Endothelial cell of umbilical vein (primary cell): ENCODE data around the gene KTN1. TPM values are rescaled to one million over a fixed set of nuclear protein-coding genes. Genes with fewer than 3 reads are reported as not detected.

Source experiments
- BruUV-seq: library from RNA; stranded (reverse); fragments of 400-500 nt; replicated peaks from 2 replicates; lab custom pipeline; 2021; lab: Mats Ljungman, UMichigan
- CTCF ChIA-PET: fragments of 300-600, 350-600 bp; sonication (Branson Sonifier 250); formaldehyde crosslinking; loops from one replicate; lab custom pipeline; 2021; ENCODE audit warnings: antibody characterized with exemption, inconsistent platforms; lab: Charles Lee
- POLR2A ChIA-PET: fragments of 300-600, 350-600 bp; sonication (Branson Sonifier 250); formaldehyde crosslinking; loops from one replicate; lab custom pipeline; 2021; ENCODE audit warnings: antibody characterized with exemption, inconsistent platforms; lab: Charles Lee
- DNase-seq: peaks from one replicate; pipeline ENCODE4 v3.0.0-alpha.2; 2011; ENCODE audit warnings: low read depth, low spot score
- FAIRE-seq: peaks from 2 replicates; lab custom pipeline; 2011; peaks lifted over from hg19 to GRCh38; lab: Jason Lieb, UNC
- H2AFZ ChIP-seq: 2 replicates; pipeline ENCODE4 v1.6.0; 2012; ENCODE audit warnings: low read depth, low read length, control low read depth, inconsistent platforms
- H3K27ac ChIP-seq: 2 replicates; pipeline ENCODE4 v1.5.1; 2011; ENCODE audit warnings: low read depth, mild to moderate bottlenecking, control low read depth, low read length, moderate library complexity; ENCODE audit not compliant: insufficient read depth
- H3K27me3 ChIP-seq, 2 experiments: 2 replicates each; pipeline versions ENCODE4 v1.6.0 to v1.6.1; 2011; ENCODE audit warnings: low read length in 2 of 2, mixed read lengths in 1 of 2; ENCODE audit not compliant: control insufficient read depth in 2 of 2, insufficient read depth in 2 of 2
- H3K36me3 ChIP-seq, 2 experiments: 2 replicates in 1 of 2; 3 replicates in 1 of 2; pipeline ENCODE4 v1.5.1; 2011; ENCODE audit warnings: low read length in 2 of 2, mild to moderate bottlenecking in 1 of 2, moderate library complexity in 1 of 2; ENCODE audit not compliant: control insufficient read depth in 2 of 2, insufficient read depth in 2 of 2; ENCODE audit errors: extremely low read depth in 1 of 2
- H3K4me1 ChIP-seq: 3 replicates; pipeline ENCODE4 v1.5.1; 2011; ENCODE audit warnings: mild to moderate bottlenecking, low read length; ENCODE audit not compliant: control insufficient read depth, insufficient read depth; ENCODE audit errors: extremely low read depth
- H3K4me2 ChIP-seq: 2 replicates; pipeline ENCODE4 v1.6.1; 2011; ENCODE audit warnings: low read length, control low read depth, mixed read lengths; ENCODE audit not compliant: insufficient read depth
- H3K4me3 ChIP-seq, 3 experiments: fragments of 200-600 bp in 1 of 3; sonication (generic), shearing (Covaris generic) in 1 of 3; replicated peaks in 1 of 3; 2 replicates each; pipeline ENCODE4 v1.5.1; 2011 to 2016; ENCODE audit warnings: control low read depth in 3 of 3, low read length in 3 of 3, mild to moderate bottlenecking in 2 of 3, inconsistent platforms in 1 of 3, low read depth in 1 of 3, moderate library complexity in 1 of 3; ENCODE audit not compliant: insufficient read depth in 1 of 3
- H3K79me2 ChIP-seq: 2 replicates; pipeline ENCODE4 v1.6.0; 2012; ENCODE audit warnings: low read length, inconsistent platforms; ENCODE audit not compliant: control insufficient read depth, insufficient read depth
- H3K9ac ChIP-seq: replicated peaks from 2 replicates; pipeline ENCODE3; 2011; ENCODE audit warnings: low read length, control low read depth; ENCODE audit not compliant: insufficient read depth; ENCODE audit errors: extremely low read depth
- H3K9me1 ChIP-seq: replicated peaks from 3 replicates; pipeline ENCODE4 v1.6.0; 2011; ENCODE audit warnings: mild to moderate bottlenecking, low read length; ENCODE audit not compliant: control insufficient read depth, insufficient read depth; ENCODE audit errors: extremely low read depth
- H3K9me3 ChIP-seq: replicated peaks from 2 replicates; pipeline ENCODE4 v1.5.1; 2012; ENCODE audit warnings: low read length, inconsistent platforms; ENCODE audit not compliant: control insufficient read depth, insufficient read depth
- H4K20me1 ChIP-seq: replicated peaks from 2 replicates; pipeline ENCODE3; 2011; ENCODE audit warnings: mild to moderate bottlenecking, low read length; ENCODE audit not compliant: control insufficient read depth, insufficient read depth; ENCODE audit errors: extremely low read depth
- EZH2 ChIP-seq: IDR thresholded peaks from 2 replicates; pipeline ENCODE4 v1.6.1; 2012; ENCODE audit warnings: borderline replicate concordance, low read depth, mild to moderate bottlenecking, moderate library complexity, low read length, inconsistent platforms; ENCODE audit not compliant: severe bottlenecking
- FOS ChIP-seq: IDR thresholded peaks from 2 replicates; pipeline ENCODE4 v1.6.1; 2011; ENCODE audit warnings: mild to moderate bottlenecking, low read length, moderate library complexity, borderline replicate concordance; ENCODE audit not compliant: insufficient read depth
- GATA2 ChIP-seq: IDR thresholded peaks from 2 replicates; pipeline ENCODE4 v1.7.0; 2011; ENCODE audit warnings: low read depth, mild to moderate bottlenecking, moderate library complexity, mixed read lengths, low read length; ENCODE audit not compliant: insufficient read length, insufficient read depth
- JUN ChIP-seq: IDR thresholded peaks from 2 replicates; pipeline ENCODE4 v1.6.1; 2011; ENCODE audit warnings: borderline replicate concordance, low read depth; ENCODE audit not compliant: insufficient read length, insufficient read depth
- MYC ChIP-seq: IDR thresholded peaks from one replicate; pipeline ENCODE4 v1.6.1; 2011; ENCODE audit warnings: mild to moderate bottlenecking, low read depth, low read length
- POLR2A ChIP-seq: IDR thresholded peaks from 2 replicates; pipeline ENCODE4 v1.6.1; 2012; ENCODE audit warnings: low read depth, mild to moderate bottlenecking, control low read depth, low read length
- POLR2AphosphoS5 ChIP-seq: IDR thresholded peaks from 2 replicates; pipeline ENCODE4 v1.6.1; 2012; ENCODE audit warnings: low read depth, mild to moderate bottlenecking, control low read depth, low read length, moderate library complexity; ENCODE audit not compliant: insufficient read depth
- dilution Hi-C: fragments of 300-500 bp; cut with MboI; formaldehyde crosslinking; loops from one replicate; pipeline ENCODE4 v1.15.0; 2019; ENCODE audit warnings: low sequenced_read_pairs; ENCODE audit not compliant: extremely low pct_ligation_motif_present
- intact Hi-C: fragments of 100-400 bp; cut with micrococcal nuclease; formaldehyde crosslinking; loops from one replicate; pipeline ENCODE4 v1.10.0; 2022
- polyA plus RNA-seq, 4 experiments: library from polyadenylated mRNA; depleted of rRNA in 3 of 4; stranded (reverse) in 3 of 4; unstranded in 1 of 4; fragments of >200 nt; gene quantifications; 2 replicates each; pipeline versions ENCODE4 v1.2.1 to v1.2.3, GENCODE V29; 2011 to 2012; ENCODE audit warnings: missing spikeins in 1 of 4
- total RNA-seq: library from RNA; stranded (reverse); gene quantifications from 2 replicates; pipeline ENCODE4 v1.2.3, GENCODE V29; 2021
- TF ChIP-seq, protein P1 (sequence below), 2 donors: IDR thresholded peaks; 1 replicate in 1 of 2; 2 replicates in 1 of 2; pipeline ENCODE4 v1.5.1; 2011; ENCODE audit warnings: low read length in 2 of 2, mild to moderate bottlenecking in 2 of 2, moderate library complexity in 2 of 2, control low read depth in 1 of 2, inconsistent platforms in 1 of 2, low read depth in 1 of 2; ENCODE audit not compliant: insufficient read depth in 1 of 2; ENCODE audit errors: extremely low read depth in 1 of 2
- TF ChIP-seq, protein P2 (sequence below): IDR thresholded peaks from 2 replicates; pipeline ENCODE4 v1.6.1; 2011; ENCODE audit not compliant: insufficient read depth, insufficient read length

The KTN1 gene
- total and polyA plus RNA-seq, 2 donors (not counting 3 experiments of a cell fraction or from before 2014, with no cell fraction given) = 33.2 to 148 TPM

DNA sequence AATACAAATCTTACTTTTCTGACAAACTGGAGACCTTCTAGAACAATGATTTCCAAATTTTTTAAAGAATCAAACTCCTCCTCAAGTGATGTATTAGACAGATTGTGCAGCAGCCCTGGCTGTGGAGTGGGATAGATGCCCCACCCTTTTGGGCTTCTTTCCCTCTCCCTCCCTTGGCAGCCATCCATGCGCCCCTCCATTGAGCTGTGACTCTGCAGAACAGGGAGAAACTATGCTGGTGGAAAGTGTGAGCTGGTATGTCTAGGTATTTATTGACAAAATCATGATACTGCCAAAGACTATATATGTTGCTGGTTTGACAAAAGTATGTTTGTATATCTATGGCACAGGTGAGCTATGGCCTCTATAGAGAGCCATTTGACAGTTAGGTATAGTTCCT lies 138.5 kb downstream of the KTN1 start:
- no peak for TF ChIP-seq GATA2
- TF ChIP-seq, protein P1, sequence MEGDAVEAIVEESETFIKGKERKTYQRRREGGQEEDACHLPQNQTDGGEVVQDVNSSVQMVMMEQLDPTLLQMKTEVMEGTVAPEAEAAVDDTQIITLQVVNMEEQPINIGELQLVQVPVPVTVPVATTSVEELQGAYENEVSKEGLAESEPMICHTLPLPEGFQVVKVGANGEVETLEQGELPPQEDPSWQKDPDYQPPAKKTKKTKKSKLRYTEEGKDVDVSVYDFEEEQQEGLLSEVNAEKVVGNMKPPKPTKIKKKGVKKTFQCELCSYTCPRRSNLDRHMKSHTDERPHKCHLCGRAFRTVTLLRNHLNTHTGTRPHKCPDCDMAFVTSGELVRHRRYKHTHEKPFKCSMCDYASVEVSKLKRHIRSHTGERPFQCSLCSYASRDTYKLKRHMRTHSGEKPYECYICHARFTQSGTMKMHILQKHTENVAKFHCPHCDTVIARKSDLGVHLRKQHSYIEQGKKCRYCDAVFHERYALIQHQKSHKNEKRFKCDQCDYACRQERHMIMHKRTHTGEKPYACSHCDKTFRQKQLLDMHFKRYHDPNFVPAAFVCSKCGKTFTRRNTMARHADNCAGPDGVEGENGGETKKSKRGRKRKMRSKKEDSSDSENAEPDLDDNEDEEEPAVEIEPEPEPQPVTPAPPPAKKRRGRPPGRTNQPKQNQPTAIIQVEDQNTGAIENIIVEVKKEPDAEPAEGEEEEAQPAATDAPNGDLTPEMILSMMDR (IDR thresholded peaks at IDR 0.05; ENCODE audit: extremely low read depth in 1 of 2, insufficient read depth in 1 of 2, low read depth in 1 of 2, low read length in 2 of 2) = no peak
- no peak for TF ChIP-seq POLR2AphosphoS5
- TF ChIP-seq, protein P2, sequence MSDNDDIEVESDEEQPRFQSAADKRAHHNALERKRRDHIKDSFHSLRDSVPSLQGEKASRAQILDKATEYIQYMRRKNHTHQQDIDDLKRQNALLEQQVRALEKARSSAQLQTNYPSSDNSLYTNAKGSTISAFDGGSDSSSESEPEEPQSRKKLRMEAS = no peak
- no peak for TF ChIP-seq JUN
- TF ChIP-seq EZH2 = no peak
- no peak for TF ChIP-seq FOS
- TF ChIP-seq MYC = no peak
- no peak for TF ChIP-seq POLR2A
- dilution Hi-C loops = no loop called here
- Histone ChIP-seq H3K79me2 (no peaks in the 10 kb centered on the region), H3K9me1 (no peaks in the 10 kb centered on the region), H3K27ac (no peak overlapping the region), H3K4me2 (no peak overlapping the region), H4K20me1 (no peaks in the 10 kb centered on the region), H2AFZ (no peak overlapping the region), H3K27me3 (no peaks in the 10 kb centered on the region), H3K36me3 (no peaks in the 10 kb centered on the region), H3K9me3 (no peaks in the 10 kb centered on the region), H3K9ac (no peak overlapping the region), H3K4me1 (peaks cover 9% of the 10 kb centered on the region), H3K4me3 (no peak overlapping the region)
- ChIA-PET CTCF (interaction anchor here (0.6 to 0.9 kb wide), 2 partner anchors 11 kb away, joined by 3 read pairs; no protein-coding TSS in a partner anchor), POLR2A (no interaction called here)
- intact Hi-C loops = no loop called here
- DNase-seq (no peak), FAIRE-seq (no peak)
- no TSS peak for BruUV-seq
